ENCODE data around the gene LPP. TPM values are rescaled to one million over a fixed set of nuclear protein-coding genes. Genes with fewer than 3 reads are reported as not detected.

The LPP gene
- total RNA-seq, 3 donors from 2014 or later (not counting 1 experiment from before 2014, with no cell fraction given): 137 to 163 (median 149) TPM

GRCh38 chr3:188315553-188315952, 161.6 kb downstream of the LPP start:
- Mint-ChIP-seq H3K27ac (no peak overlapping the region), H3K36me3 (no peaks in the 10 kb centered on the region), H3K27me3 (ENCODE audit: low read depth in 2 of 2) (no peaks in the 10 kb centered on the region), H3K4me1 (peaks cover 2 to 14% of the 10 kb centered on the region in 2 donors), H3K9me3 (no peaks in the 10 kb centered on the region), H3K4me3 (no peak overlapping the region)
- no peaks in the 10 kb centered on the region for H3K9me3 ChIP-seq (ENCODE audit: control insufficient read depth, insufficient read depth, low read length)
- H3K4me1 ChIP-seq (ENCODE audit: control insufficient read depth, insufficient read depth, low read length): no peaks in the 10 kb centered on the region
- no peaks in the 10 kb centered on the region for H3K27me3 ChIP-seq (ENCODE audit: control insufficient read depth, insufficient read depth, low read length)
- no peak overlapping the region for H3K27ac ChIP-seq (ENCODE audit: low read length)
- no peak overlapping the region for H3K4me3 ChIP-seq (ENCODE audit: low read length)
- H3K36me3 ChIP-seq (ENCODE audit: control insufficient read depth, insufficient read depth, low read length): no peaks in the 10 kb centered on the region
- TF ChIP-seq, protein P1, sequence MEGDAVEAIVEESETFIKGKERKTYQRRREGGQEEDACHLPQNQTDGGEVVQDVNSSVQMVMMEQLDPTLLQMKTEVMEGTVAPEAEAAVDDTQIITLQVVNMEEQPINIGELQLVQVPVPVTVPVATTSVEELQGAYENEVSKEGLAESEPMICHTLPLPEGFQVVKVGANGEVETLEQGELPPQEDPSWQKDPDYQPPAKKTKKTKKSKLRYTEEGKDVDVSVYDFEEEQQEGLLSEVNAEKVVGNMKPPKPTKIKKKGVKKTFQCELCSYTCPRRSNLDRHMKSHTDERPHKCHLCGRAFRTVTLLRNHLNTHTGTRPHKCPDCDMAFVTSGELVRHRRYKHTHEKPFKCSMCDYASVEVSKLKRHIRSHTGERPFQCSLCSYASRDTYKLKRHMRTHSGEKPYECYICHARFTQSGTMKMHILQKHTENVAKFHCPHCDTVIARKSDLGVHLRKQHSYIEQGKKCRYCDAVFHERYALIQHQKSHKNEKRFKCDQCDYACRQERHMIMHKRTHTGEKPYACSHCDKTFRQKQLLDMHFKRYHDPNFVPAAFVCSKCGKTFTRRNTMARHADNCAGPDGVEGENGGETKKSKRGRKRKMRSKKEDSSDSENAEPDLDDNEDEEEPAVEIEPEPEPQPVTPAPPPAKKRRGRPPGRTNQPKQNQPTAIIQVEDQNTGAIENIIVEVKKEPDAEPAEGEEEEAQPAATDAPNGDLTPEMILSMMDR (IDR thresholded peaks at IDR 0.05): no peak
- intact Hi-C loops (cut with micrococcal nuclease): no loop called here
- ATAC-seq (no peak), DNase-seq (no peak)
- WGBS (ENCODE audit: insufficient coverage): 93% methylated on average over 1 of the region's 2 CpGs

DNA sequence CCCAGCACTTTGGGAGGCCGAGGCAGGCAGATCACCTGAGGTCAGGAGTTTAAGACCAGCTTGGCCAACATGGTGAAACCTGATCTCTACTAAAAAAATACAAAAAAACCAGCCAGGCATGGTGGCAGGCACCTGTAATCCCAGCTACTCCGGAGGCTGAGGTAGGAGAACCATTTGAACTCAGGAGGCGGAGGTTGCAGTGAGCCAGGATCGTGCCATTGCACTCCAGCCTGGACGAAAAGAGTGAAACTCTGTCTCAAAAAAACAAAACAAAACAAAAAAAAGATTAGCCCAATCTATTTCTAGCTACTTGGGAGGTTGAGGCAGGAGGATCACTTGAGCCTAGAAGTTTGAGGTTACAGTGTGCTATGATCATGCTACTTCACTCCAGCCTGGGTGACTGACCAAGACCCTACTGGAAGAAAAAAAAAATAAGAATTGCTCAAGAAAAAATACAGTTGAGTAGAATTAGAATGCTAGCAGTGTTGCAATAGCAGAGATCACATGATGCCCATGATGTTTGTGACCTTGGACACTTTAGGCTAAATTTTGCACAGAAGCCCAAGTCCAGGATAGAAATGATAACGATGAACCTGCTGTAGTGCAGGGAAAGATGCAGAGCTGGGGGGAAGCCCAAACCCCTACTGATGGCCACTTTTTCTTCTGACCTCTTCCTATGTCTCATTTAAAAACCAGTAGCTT, 162.2 kb downstream of the LPP start:
- H3K27ac ChIP-seq (ENCODE audit: low read length): no peak overlapping the region
- no peak for ATAC-seq
- no peak overlapping the region for H3K4me3 ChIP-seq (ENCODE audit: low read length)
- Mint-ChIP-seq H3K4me3 (no peak overlapping the region), H3K27me3 (ENCODE audit: low read depth in 2 of 2) (no peaks in the 10 kb centered on the region), H3K36me3 (no peaks in the 10 kb centered on the region), H3K4me1 (peaks cover 0 to 12% of the 10 kb centered on the region in 2 donors), H3K27ac (no peak overlapping the region), H3K9me3 (no peaks in the 10 kb centered on the region)
- no peaks in the 10 kb centered on the region for H3K27me3 ChIP-seq (ENCODE audit: control insufficient read depth, insufficient read depth, low read length)
- TF ChIP-seq, protein P1 (IDR thresholded peaks at IDR 0.05): no peak
- 97% methylated on average over 5 of the region's 6 CpGs for WGBS (ENCODE audit: insufficient coverage)
- intact Hi-C loops (cut with micrococcal nuclease): no loop called here
- no peaks in the 10 kb centered on the region for H3K4me1 ChIP-seq (ENCODE audit: control insufficient read depth, insufficient read depth, low read length)
- H3K9me3 ChIP-seq (ENCODE audit: control insufficient read depth, insufficient read depth, low read length): no peaks in the 10 kb centered on the region
- no peaks in the 10 kb centered on the region for H3K36me3 ChIP-seq (ENCODE audit: control insufficient read depth, insufficient read depth, low read length)
- DNase-seq: no peak

DNA sequence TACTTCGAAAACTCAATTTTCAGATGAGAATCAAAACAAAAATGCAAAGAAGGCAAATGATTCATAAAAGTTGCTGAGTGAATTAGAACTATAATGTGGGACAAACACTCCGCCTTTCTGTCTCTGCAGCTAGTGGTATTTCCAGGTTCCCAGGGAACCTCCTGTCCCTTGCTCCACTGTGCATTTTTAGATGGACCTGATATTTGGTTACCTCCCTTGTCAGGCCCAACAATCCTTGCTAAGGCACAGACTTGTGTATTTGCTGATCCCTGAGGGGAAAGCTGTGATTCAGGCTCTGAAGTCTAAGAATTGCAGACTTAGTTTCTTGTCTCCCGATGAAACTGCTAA, 162.7 kb downstream of the LPP start:
- Histone ChIP-seq H3K27ac (ENCODE audit: low read length) (no peak overlapping the region), H3K4me3 (ENCODE audit: low read length) (no peak overlapping the region), H3K4me1 (ENCODE audit: control insufficient read depth, insufficient read depth, low read length) (no peaks in the 10 kb centered on the region), H3K9me3 (ENCODE audit: control insufficient read depth, insufficient read depth, low read length) (no peaks in the 10 kb centered on the region), H3K27me3 (ENCODE audit: control insufficient read depth, insufficient read depth, low read length) (no peaks in the 10 kb centered on the region), H3K36me3 (ENCODE audit: control insufficient read depth, insufficient read depth, low read length) (no peaks in the 10 kb centered on the region)
- H3K27me3 Mint-ChIP-seq (ENCODE audit: low read depth in 2 of 2): no peaks in the 10 kb centered on the region
- DNase-seq (no peak), ATAC-seq (no peak)
- H3K27ac Mint-ChIP-seq: no peak overlapping the region
- TF ChIP-seq, protein P1 (IDR thresholded peaks at IDR 0.05): no peak
- no peak overlapping the region for H3K4me3 Mint-ChIP-seq
- WGBS (ENCODE audit: insufficient coverage): 87% methylated on average over 3 of the region's 3 CpGs
- H3K36me3 Mint-ChIP-seq: no peaks in the 10 kb centered on the region
- H3K4me1 Mint-ChIP-seq: peaks cover 0 to 10% of the 10 kb centered on the region in 2 donors
- no peaks in the 10 kb centered on the region for H3K9me3 Mint-ChIP-seq
- intact Hi-C loops (cut with micrococcal nuclease): no loop called here

DNA sequence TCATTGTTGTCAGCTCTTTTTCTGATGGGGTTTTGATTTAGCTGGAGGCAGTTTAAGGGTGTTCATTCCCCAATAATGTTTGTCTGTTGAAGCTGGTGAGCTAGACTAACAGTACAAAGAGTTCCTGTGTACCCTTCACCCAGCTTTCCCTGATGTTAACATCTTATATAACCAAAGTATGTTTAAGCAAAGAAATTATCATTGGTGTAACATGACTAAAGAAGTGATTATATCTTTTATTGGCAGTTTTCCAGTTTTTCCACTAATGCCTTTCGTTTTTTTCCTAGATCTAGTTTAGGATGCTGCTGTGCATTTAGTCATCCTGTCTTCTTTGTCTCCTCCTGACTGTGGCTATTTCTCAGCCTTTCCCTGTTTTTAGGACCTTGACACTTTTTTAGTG, 165.6 kb downstream of the LPP start:
- no peaks in the 10 kb centered on the region for H3K36me3 ChIP-seq (ENCODE audit: control insufficient read depth, insufficient read depth, low read length)
- H3K27me3 ChIP-seq (ENCODE audit: control insufficient read depth, insufficient read depth, low read length): no peaks in the 10 kb centered on the region
- Mint-ChIP-seq H3K36me3 (no peaks in the 10 kb centered on the region), H3K4me1 (peaks cover 27 to 36% of the 10 kb centered on the region in 2 donors), H3K9me3 (no peaks in the 10 kb centered on the region), H3K27me3 (ENCODE audit: low read depth in 2 of 2) (no peaks in the 10 kb centered on the region), H3K4me3 (no peak overlapping the region), H3K27ac (no peak overlapping the region)
- H3K9me3 ChIP-seq (ENCODE audit: control insufficient read depth, insufficient read depth, low read length): no peaks in the 10 kb centered on the region
- intact Hi-C loops (cut with micrococcal nuclease): no loop called here
- H3K27ac ChIP-seq (ENCODE audit: low read length): no peak overlapping the region
- ATAC-seq (no peak), DNase-seq (no peak)
- no peak overlapping the region for H3K4me3 ChIP-seq (ENCODE audit: low read length)
- TF ChIP-seq, protein P1 (IDR thresholded peaks at IDR 0.05): no peak
- H3K4me1 ChIP-seq (ENCODE audit: control insufficient read depth, insufficient read depth, low read length): peaks cover 6% of the 10 kb centered on the region
- WGBS (ENCODE audit: insufficient coverage): 100% methylated on average over 1 of the region's 1 CpG
